SK-N-MC (cell line): ENCODE results near the gene PRADC1.

ENCODE experiments used
- EZH2 ChIP-seq: fragments of 200-600 bp; sonication (generic); IDR thresholded peaks from one replicate; pipeline ENCODE4 v1.6.1; 2017; ENCODE audit warnings: antibody characterized with exemption
- POLR2AphosphoS5 ChIP-seq: IDR thresholded peaks from 2 replicates; pipeline ENCODE4 v1.6.1; 2012; ENCODE audit warnings: mild to moderate bottlenecking, low read depth, low read length, borderline replicate concordance

DNA sequence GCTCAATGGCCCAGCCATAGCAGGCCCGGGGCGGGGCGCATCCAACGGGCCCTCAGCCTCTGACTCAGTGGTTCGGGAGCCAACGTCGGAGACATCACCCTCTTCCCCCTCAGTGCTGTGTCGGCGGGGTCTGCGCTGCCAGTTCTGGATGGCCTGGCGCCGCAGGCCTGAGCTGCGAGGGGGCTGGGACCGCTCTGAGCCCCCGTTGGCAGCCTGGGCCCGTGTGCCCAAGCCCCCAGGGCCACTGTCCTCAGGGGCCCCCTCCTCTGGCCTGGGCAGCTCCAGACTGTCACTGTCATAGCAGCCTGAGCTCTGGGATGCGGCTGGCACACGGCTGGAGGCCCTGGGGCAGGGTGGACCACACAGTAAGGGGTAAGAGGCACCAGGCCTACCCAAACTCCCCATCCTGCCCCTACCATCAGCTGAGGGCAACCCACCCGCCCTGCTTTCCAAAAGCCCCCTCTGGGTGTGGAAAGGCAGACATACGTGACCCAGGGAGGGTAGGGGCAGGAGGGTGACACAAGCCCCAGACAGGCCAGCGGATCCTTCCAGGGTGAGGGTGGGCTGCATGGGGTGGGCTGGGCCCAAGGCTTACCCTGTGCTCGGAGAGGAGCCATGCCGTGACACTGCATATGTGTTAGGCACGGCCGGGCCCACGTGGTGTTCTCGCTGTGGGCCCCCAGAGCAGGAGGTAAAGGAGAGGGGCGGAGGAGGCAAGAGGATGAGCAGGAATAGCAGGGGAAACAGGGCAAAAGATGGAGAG lies 32.4 kb upstream of the PRADC1 start:
- TF ChIP-seq POLR2AphosphoS5 (no peak), EZH2 (no peak)
